ENCODE measurements around the gene OIT3. TPM values are rescaled to one million over a fixed set of nuclear protein-coding genes. Genes with fewer than 3 reads are reported as not detected.

OIT3 gene
- total RNA-seq, result 0.09 and 0.11 TPM in 2 replicates

GRCh38 chr10:72893136-72893798, at the start of gene OIT3:
Gene OIT3 (plus strand): TSS chr10:72893739. CDS start chr10:72893799, 60 bp downstream.

GRCh38 chr10:72954596-72955554, 61.3 kb downstream of the OIT3 start, which contains the start of gene PLA2G12B:
Gene PLA2G12B (minus strand): TSS chr10:72954806. CDS start chr10:72954685, 121 bp downstream.

Other genes starting within 250 kb of the OIT3 start
- gene MCU, start 201.6 kb upstream of the OIT3 start, total RNA-seq, result 32.6 and 42.6 TPM in 2 replicates
- 0.43 TPM in 1 of 2 replicates, not detected in the other for gene PLA2G12B, start 61.1 kb downstream of the OIT3 start, total RNA-seq
- gene P4HA1, start 203.1 kb downstream of the OIT3 start, total RNA-seq, result 54.1 and 63.0 TPM in 2 replicates
- gene NUDT13, start 216.7 kb downstream of the OIT3 start, total RNA-seq, result 1.7 and 2.2 TPM in 2 replicates